Measurements from ENCODE around the gene FREM1.
"Not testable (repeated sequence)": the region's sequence is repeated elsewhere in the genome, so short reads cannot be mapped to it uniquely, and the experiment has no call there.

FREM1 gene

DNA sequence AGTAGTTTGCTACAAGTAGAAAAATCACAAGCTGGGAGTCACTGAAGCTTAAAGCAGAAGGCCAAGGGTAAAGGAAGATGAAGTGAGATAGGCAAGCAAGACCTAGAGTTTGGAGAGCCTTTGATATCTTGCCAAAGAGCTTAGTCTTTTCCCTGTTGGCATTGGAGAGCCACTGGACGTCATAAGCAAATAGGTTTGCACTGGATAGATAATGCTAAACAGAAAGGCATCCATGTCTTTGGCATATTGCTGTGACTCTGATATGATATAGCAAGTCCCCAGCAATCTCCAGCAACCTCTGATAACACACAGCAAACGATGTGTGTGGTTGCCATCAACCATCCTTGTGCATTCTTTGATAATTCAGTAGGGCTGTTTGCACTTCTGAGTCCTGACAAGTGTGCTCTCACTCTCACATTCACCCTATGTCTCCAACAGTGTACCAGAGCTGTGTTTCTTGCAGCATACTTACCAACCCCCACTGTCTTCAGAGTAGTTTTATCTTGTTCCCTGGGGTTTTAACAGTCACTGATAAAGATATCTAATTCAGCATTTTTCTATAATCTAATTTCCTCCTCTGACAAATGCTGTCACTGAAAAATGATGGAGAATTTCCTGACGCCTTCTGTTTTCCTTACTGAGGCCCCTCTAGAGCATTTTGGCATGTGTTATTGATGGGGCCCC, 16.9 kb upstream of the FREM1 start:
- Histone ChIP-seq H3K27ac (no peak overlapping the region), H3K4me3 (no peak overlapping the region)
- TF ChIP-seq, protein P1, sequence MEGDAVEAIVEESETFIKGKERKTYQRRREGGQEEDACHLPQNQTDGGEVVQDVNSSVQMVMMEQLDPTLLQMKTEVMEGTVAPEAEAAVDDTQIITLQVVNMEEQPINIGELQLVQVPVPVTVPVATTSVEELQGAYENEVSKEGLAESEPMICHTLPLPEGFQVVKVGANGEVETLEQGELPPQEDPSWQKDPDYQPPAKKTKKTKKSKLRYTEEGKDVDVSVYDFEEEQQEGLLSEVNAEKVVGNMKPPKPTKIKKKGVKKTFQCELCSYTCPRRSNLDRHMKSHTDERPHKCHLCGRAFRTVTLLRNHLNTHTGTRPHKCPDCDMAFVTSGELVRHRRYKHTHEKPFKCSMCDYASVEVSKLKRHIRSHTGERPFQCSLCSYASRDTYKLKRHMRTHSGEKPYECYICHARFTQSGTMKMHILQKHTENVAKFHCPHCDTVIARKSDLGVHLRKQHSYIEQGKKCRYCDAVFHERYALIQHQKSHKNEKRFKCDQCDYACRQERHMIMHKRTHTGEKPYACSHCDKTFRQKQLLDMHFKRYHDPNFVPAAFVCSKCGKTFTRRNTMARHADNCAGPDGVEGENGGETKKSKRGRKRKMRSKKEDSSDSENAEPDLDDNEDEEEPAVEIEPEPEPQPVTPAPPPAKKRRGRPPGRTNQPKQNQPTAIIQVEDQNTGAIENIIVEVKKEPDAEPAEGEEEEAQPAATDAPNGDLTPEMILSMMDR (IDR thresholded peaks at IDR 0.05) = no peak
- DNase-seq (ENCODE audit: low spot score) = no peak

DNA sequence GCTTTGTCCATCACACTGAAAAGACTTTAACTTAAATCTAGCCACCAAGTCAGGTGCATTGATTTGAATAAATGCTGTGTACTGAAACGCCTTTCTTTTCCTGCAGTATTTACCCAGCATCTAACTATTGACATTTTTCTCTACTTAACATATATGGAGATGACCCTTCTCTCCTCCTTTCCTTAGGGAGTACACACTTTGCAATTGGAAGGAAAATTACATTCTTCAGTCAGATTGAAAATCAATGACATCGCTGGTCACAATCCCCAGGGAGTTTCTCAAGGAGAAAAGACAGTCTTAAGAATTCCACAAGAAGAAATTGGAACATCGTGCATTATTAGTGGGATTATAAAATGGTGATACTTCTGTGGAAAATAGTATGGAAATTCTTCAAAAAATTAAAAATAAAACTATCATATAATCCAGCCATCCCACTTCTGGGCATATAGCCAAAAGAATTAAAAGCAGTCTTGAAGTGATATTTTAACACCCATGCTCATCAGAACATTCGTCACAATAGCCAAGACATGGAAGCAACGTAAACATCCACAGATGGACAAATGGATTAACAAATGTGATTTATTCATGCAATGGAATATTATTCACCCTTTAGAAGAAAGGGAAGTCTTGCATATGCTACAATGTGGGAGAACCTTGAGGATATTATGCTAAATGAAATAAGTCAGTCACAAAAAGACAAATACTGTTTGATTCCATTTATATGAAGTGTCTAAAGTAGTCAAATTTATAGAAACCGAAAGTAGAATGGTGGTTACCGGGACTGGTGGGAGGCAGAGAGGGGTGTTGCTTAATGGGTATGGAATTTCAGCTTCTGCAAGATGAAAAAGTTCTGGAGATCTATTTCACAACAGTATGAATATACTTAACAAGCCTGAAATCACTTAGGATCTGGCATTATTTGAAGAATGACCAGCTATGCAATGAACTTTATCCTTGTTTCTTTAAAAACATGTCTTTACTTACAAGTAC, 14.3 kb upstream of the FREM1 start:
- TF ChIP-seq, protein P1 (IDR thresholded peaks at IDR 0.05) = no peak
- DNase-seq (ENCODE audit: low spot score) = no peak
- H3K4me3 ChIP-seq = peak overlapping the region; percentile 14
- no peak overlapping the region for H3K27ac ChIP-seq

DNA sequence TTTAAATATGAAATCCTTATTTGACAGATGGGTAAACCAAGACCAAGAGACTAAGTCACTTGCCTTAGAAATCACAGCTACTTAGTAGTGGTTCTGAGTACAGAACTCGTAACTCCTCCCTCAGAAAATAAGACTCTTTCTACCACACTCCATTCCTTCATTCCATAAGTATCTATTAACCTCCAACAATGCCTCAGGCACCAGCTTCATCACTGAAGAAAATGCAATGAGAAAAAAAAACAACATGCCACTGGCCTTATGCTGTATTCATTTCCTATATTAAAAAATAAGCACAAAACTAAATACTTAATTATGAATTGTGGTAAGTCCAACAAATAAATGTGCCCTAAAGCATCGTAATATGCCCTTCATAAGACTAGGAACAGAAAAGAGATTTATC, 13.5 kb upstream of the FREM1 start:
- H3K27ac ChIP-seq = no peak overlapping the region
- TF ChIP-seq, protein P1 (IDR thresholded peaks at IDR 0.05) = no peak
- H3K4me3 ChIP-seq = no peak overlapping the region
- no peak for DNase-seq (ENCODE audit: low spot score)

DNA sequence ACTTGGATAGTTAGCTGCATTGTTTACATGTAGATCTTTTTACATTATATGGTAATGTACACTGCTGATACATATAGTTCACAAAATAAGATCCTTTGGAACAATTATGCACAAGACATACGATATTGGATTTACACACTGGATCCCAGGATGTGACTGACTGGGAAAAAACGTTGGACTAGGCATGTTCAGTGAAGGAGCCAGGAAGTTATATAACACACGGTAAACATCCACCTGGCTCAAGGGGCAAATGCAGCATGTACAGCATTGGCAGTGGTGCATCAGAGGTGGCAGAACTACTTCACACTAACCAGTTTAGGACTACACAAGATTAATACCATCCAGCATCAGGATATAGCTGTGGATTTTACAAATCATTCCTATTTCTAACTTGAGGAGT, 10.6 kb upstream of the FREM1 start:
- H3K4me3 ChIP-seq; DNase-seq (ENCODE audit: low spot score); H3K27ac ChIP-seq: not testable (repeated sequence)

DNA sequence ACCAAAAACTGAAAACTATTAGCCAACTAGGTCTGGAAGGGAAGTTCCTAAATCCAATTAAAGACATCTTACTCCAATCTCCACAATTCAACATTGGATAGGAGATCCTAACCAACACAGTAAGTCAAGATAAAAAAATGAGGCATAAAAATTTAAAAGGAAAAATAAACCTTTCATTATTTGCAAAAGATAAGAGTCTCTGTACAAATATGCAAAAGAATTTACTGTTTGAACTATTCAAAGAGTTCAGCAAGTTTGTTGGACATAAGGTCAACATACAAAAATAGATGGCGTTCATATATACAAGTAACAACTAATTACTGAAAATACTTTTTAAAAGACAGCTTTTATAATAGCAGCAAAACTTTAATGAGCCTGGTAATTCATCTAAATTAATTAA, 3.1 kb upstream of the FREM1 start:
- no peak overlapping the region for H3K4me3 ChIP-seq
- DNase-seq (ENCODE audit: low spot score) = no peak
- TF ChIP-seq, protein P1 (IDR thresholded peaks at IDR 0.05) = no peak
- H3K27ac ChIP-seq = no peak overlapping the region

DNA sequence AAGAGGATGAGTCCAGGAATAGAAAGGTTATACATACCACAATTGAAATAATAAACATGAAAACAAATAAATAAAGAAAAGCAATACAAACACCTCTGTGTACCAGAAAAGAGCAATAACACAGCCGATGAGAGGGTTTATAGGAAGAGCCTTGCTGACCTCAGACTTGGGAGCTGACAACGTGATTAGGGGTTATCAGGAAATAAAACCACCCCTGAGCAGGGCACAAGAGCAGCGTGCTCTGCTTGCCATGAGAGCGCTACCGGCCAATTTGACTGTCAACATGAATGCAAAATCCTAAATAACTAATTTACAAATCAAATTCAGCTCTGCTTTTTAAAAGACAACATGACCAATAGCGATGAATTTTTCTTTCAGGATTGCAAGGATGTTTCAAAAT, 2.6 kb upstream of the FREM1 start:
- TF ChIP-seq, protein P1 (IDR thresholded peaks at IDR 0.05) = no peak
- no peak for DNase-seq (ENCODE audit: low spot score)
- Histone ChIP-seq H3K27ac (no peak overlapping the region), H3K4me3 (no peak overlapping the region)

DNA sequence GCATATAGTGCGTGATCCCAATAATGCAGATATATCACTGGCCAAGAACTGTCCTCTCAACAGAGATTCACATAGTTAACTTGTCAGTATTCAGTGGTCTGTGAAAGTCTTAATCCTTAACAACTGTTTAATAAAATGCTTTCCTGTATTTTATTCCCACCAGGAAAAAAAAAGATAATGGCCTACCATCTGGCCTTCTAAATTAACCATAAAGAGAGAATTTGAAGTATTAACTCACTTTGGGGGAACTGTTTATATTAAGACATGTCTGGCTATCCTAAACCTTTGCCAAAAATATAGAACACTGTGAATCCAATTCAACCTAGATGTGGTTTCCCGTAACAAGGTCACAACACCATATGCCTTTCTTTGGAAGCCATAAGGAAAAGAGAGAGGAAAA, 818 bp upstream of the FREM1 start:
- Histone ChIP-seq H3K4me3 (no peak overlapping the region), H3K27ac (peak overlapping the region in 1 of 2 donors; percentile 81)
- no peak for DNase-seq (ENCODE audit: low spot score)
- TF ChIP-seq, protein P1 (IDR thresholded peaks at IDR 0.05) = no peak

Data from coronary artery (tissue), 2 donors.